HepG2 (cell line): ENCODE results near the gene SLN. TPM values are rescaled to one million over a fixed set of nuclear protein-coding genes. Genes with fewer than 3 reads are reported as not detected.

Experiments used
- ATAC-seq: fragments of 200-7000 bp; cut with Tn5 transposase; 3 replicates; pipeline ENCODE4 v1.9.1; 2020; ENCODE audit warnings: mild to moderate bottlenecking, moderate library complexity
- BruUV-seq: library from RNA; stranded (reverse); fragments of 400-500 nt; replicated peaks from 2 replicates; lab custom pipeline; 2021; lab: Mats Ljungman, UMichigan
- CTCF ChIA-PET: fragments of 300-600 bp; formaldehyde crosslinking; extraction: SDS; loops from one replicate; lab custom pipeline; 2021; ENCODE audit warnings: low total read pairs, inconsistent platforms, low intra/inter-chr PET ratio; lab: Yijun Ruan, JAX
- POLR2A ChIA-PET: fragments of 350-600 bp; sonication (Branson Sonifier 250); formaldehyde crosslinking; loops from one replicate; lab custom pipeline; 2020; ENCODE audit warnings: antibody characterized with exemption, inconsistent platforms; lab: Yijun Ruan, JAX
- DNase-seq: peaks from one replicate; pipeline ENCODE4 v3.0.0-alpha.2; 2015; ENCODE audit warnings: low spot score
- FAIRE-seq: peaks from 3 replicates; lab custom pipeline; 2011; peaks lifted over from hg19 to GRCh38; lab: Jason Lieb, UNC
- H2AFZ ChIP-seq: one replicate; pipeline ENCODE4 v1.6.1; 2011; ENCODE audit warnings: low read length, inconsistent platforms
- H3K27ac ChIP-seq: fragments of 300-600 bp; 3 replicates; pipeline ENCODE4 v1.8.0; 2011; ENCODE audit warnings: mixed run types, mild to moderate bottlenecking, mixed read lengths, low read length, inconsistent platforms; ENCODE audit not compliant: insufficient read depth; ENCODE audit errors: extremely low read length
- H3K27me3 ChIP-seq, 2 experiments: fragments of 200-600 bp in 1 of 2; 2 replicates in 1 of 2; 3 replicates in 1 of 2; pipeline versions ENCODE4 v1.6.0 to v1.8.0; 2011; ENCODE audit warnings: low read length in 2 of 2, mild to moderate bottlenecking in 2 of 2, moderate library complexity in 2 of 2, inconsistent platforms in 1 of 2; ENCODE audit not compliant: insufficient read depth in 2 of 2, control insufficient read depth in 1 of 2
- H3K36me3 ChIP-seq, 2 experiments: fragments of 200-600 bp in 1 of 2; replicated peaks in 1 of 2; 2 replicates in 1 of 2; 3 replicates in 1 of 2; pipeline versions ENCODE4 v1.5.1 to v1.8.0; 2011; ENCODE audit warnings: low read length in 2 of 2, inconsistent platforms in 1 of 2; ENCODE audit not compliant: insufficient read depth in 2 of 2, control insufficient read depth in 1 of 2
- H3K4me1 ChIP-seq: 2 replicates; pipeline ENCODE4 v1.5.1; 2012; ENCODE audit warnings: low read length, inconsistent platforms; ENCODE audit not compliant: insufficient read depth
- H3K4me2 ChIP-seq: 2 replicates; pipeline ENCODE4 v1.6.0; 2011; ENCODE audit warnings: low read depth, low read length, inconsistent platforms
- H3K4me3 ChIP-seq, 3 experiments: fragments of 200-600 bp in 1 of 3; sonication (generic), shearing (Covaris generic) in 1 of 3; replicated peaks in 1 of 3; 2 replicates each; pipeline ENCODE4 v1.5.1; 2011 to 2016; ENCODE audit warnings: low read length in 3 of 3, inconsistent platforms in 2 of 3, low read depth in 2 of 3, mild to moderate bottlenecking in 2 of 3, control low read depth in 1 of 3, mixed read lengths in 1 of 3; ENCODE audit not compliant: insufficient read depth in 1 of 3
- H3K79me2 ChIP-seq: one replicate; pipeline ENCODE4 v1.6.1; 2011; ENCODE audit warnings: low read length, inconsistent platforms; ENCODE audit not compliant: insufficient read depth
- H3K9ac ChIP-seq: 2 replicates; pipeline ENCODE4 v1.6.0; 2011; ENCODE audit warnings: mild to moderate bottlenecking, low read depth, low read length, inconsistent platforms; ENCODE audit not compliant: insufficient read depth
- H3K9me3 ChIP-seq: 2 replicates; pipeline ENCODE4 v1.5.1; 2012; ENCODE audit warnings: mild to moderate bottlenecking, low read length
- H4K20me1 ChIP-seq: 2 replicates; pipeline ENCODE4 v1.6.0; 2011; ENCODE audit warnings: inconsistent platforms, mild to moderate bottlenecking, low read length, moderate library complexity; ENCODE audit not compliant: insufficient read depth
- ATF7 ChIP-seq, 2 experiments: fragments of 450-650 bp in 1 of 2; sonication (generic) in 1 of 2; formaldehyde crosslinking in 1 of 2; IDR thresholded peaks; 2 replicates each; pipeline versions ENCODE4 v1.4.0 to v1.6.1; 2016 to 2020; ENCODE audit warnings: antibody characterized with exemption in 1 of 2, mild to moderate bottlenecking in 1 of 2, missing genetic modification reagents in 1 of 2
- CBX1 ChIP-seq: IDR thresholded peaks from one replicate; pipeline ENCODE4 v1.6.1; 2016; ENCODE audit warnings: antibody characterized with exemption, low read depth
- CREB1 ChIP-seq, 2 experiments: fragments of 450-650 bp in 1 of 2; IDR thresholded peaks; 2 replicates each; pipeline ENCODE4 v1.6.1; 2016 to 2017; ENCODE audit warnings: control low read depth in 1 of 2, mild to moderate bottlenecking in 1 of 2, missing compliant biosample characterization in 1 of 2, missing genetic modification characterization in 1 of 2
- DZIP1 ChIP-seq: sonication (generic); formaldehyde crosslinking; IDR thresholded peaks from 2 replicates; pipeline ENCODE4 v1.5.0; 2020; ENCODE audit warnings: mild to moderate bottlenecking, missing genetic modification reagents
- SALL2 ChIP-seq: sonication (generic); formaldehyde crosslinking; IDR thresholded peaks from 2 replicates; pipeline ENCODE4 v1.8.1; 2023; ENCODE audit warnings: mild to moderate bottlenecking, missing genetic modification reagents, inconsistent platforms
- ZBTB1 ChIP-seq: sonication (generic); formaldehyde crosslinking; IDR thresholded peaks from 2 replicates; pipeline ENCODE4 v1.4.0; 2020; ENCODE audit warnings: missing genetic modification reagents, borderline replicate concordance
- ZBTB49 ChIP-seq: sonication (generic); formaldehyde crosslinking; IDR thresholded peaks from 2 replicates; pipeline ENCODE4 v1.4.0; 2020; ENCODE audit warnings: missing genetic modification reagents, borderline replicate concordance
- WGBS: methylation state at CpG from one replicate; pipeline ENCODE4 v1.1.6; 2017; ENCODE audit warnings: low lambda C conversion rate; 5-methylcytosine and 5-hydroxymethylcytosine counted together
- in situ Hi-C: cut with HindIII; loops from 2 replicates; pipeline ENCODE4 v1.10.0; 2017; ENCODE audit warnings: low pct_unique_long_range_greater_than_20kb; ENCODE audit not compliant: extremely low pct_ligation_motif_present
- intact Hi-C: fragments of 100-400 bp; cut with micrococcal nuclease; formaldehyde crosslinking; loops from one replicate; pipeline ENCODE4 v1.10.0; 2022; ENCODE audit not compliant: unreplicated experiment
- polyA plus RNA-seq, 8 experiments: library from polyadenylated mRNA; depleted of rRNA in 3 of 8; stranded (reverse) in 7 of 8; unstranded in 1 of 8; fragments of >200 nt; fragmentation: Illumina TruSeq in 4 of 8; extraction: Trizol in 4 of 8; gene quantifications; 2 replicates each; pipeline versions ENCODE4 v1.2.1 to v1.2.3, GENCODE V29; 2011 to 2016; ENCODE audit warnings: low read depth in 4 of 8, missing spikeins in 1 of 8, mixed read lengths in 1 of 8; ENCODE audit not compliant: insufficient read depth in 1 of 8
- total RNA-seq, 5 experiments: library from RNA; depleted of rRNA; stranded (reverse); fragments of >200 nt; fragmentation: Illumina TruSeq; extraction: Trizol; gene quantifications; 2 replicates each; pipeline ENCODE4 v1.2.3, GENCODE V29; 2016; ENCODE audit warnings: low read depth in 1 of 5

Gene SLN
- total and polyA plus RNA-seq, 2 of the 13 experiments (the other 11 are each of a cell fraction or from before 2014, with no cell fraction given), result not detected

GRCh38 chr11:107752508-107752907 is 40.7 kb upstream of the SLN start:
- Histone ChIP-seq H2AFZ (no peak overlapping the region), H4K20me1 (no peaks in the 10 kb centered on the region), H3K4me2 (no peak overlapping the region), H3K27me3 (peaks cover 0 to 8% of the 10 kb centered on the region in 2 experiments; a peak in 3 of 5 replicates), H3K4me1 (no peaks in the 10 kb centered on the region), H3K9me3 (no peaks in the 10 kb centered on the region), H3K79me2 (no peaks in the 10 kb centered on the region), H3K4me3 (no peak overlapping the region), H3K36me3 (no peaks in the 10 kb centered on the region), H3K27ac (no peak overlapping the region), H3K9ac (no peak overlapping the region)
- peak; percentile 42; the same call in 1 of the 2 replicates for TF ChIP-seq ATF7 (IDR thresholded peaks at IDR 0.05)
- TF ChIP-seq ATF7 (CRISPR knock-in tag; IDR thresholded peaks at IDR 0.05), result no peak
- TF ChIP-seq CREB1 (IDR thresholded peaks at IDR 0.05), result peak; percentile 5; the same call in 1 of the 2 replicates
- no peak for TF ChIP-seq CREB1 (CRISPR knock-in tag; IDR thresholded peaks at IDR 0.05)
- TF ChIP-seq ZBTB49 (CRISPR knock-in tag), result no peak
- TF ChIP-seq CBX1, result no peak
- DNase-seq (no peak), FAIRE-seq (no peak), ATAC-seq (no peak)
- under 1% methylated on average over 5 of the region's 5 CpGs for WGBS
- in situ Hi-C loops (no loop called here), intact Hi-C loops (no loop called here)
- ChIA-PET POLR2A (no interaction called here), CTCF (no interaction called here)
- BruUV-seq, result no TSS peak

- no peak overlapping the region for H3K9ac ChIP-seq
- no peak overlapping the region for H3K4me2 ChIP-seq
- no TSS peak for BruUV-seq
- no peaks in the 10 kb centered on the region for H3K4me1 ChIP-seq
- intact Hi-C loops, result no loop called here
- H3K36me3 ChIP-seq, result no peaks in the 10 kb centered on the region
- H3K27ac ChIP-seq, result no peak overlapping the region
- DNase-seq (no peak), FAIRE-seq (no peak), ATAC-seq (no peak)
- in situ Hi-C loops, result no loop called here
- H3K79me2 ChIP-seq, result no peaks in the 10 kb centered on the region
- H3K9me3 ChIP-seq, result no peaks in the 10 kb centered on the region
- 30% methylated on average over 9 of the region's 9 CpGs for WGBS
- ChIA-PET POLR2A (no interaction called here), CTCF (no interaction called here)
- no peak overlapping the region for H3K4me3 ChIP-seq
- peaks cover 0 to 8% of the 10 kb centered on the region in 2 experiments; a peak in 3 of 5 replicates for H3K27me3 ChIP-seq
- no peak overlapping the region for H2AFZ ChIP-seq
- H4K20me1 ChIP-seq, result no peaks in the 10 kb centered on the region
- TF ChIP-seq SALL2 (CRISPR knock-in tag) (no peak), DZIP1 (CRISPR knock-in tag) (no peak), ZBTB1 (no peak)
These were observed 39.2 kb upstream of the SLN start for GRCh38 chr11:107751082-107751481.
